NCI-H748 treated with DMSO at 0.1 percent for 48 hours (cell line): ENCODE results near the gene SUGP2.
"Not testable (repeated sequence)": the region's sequence is repeated elsewhere in the genome, so short reads cannot be mapped to it uniquely, and the experiment has no call there.

Experiments
- DNase-seq: peaks from one replicate; lab custom pipeline; 2025; lab: John Stamatoyannopoulos, UW

The SUGP2 gene

DNA sequence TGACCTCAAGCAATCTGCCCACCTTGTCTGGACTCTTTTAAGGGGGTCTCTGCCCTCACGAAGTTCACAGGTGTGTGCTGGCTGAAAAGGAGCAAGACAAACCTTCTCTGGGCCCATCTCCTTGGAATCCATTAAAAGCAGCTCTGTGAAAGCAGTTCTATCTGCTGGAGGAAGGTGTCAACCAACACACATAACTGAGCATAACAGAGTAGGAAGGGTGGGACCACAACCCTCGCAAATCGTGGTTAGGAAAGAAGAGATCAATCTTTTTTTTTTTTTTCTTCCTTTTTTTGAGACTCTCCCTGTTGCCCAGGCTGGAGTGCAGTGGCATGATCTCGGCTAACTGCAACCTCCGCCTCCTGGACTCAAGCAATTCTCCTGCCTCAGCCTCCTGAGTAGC, 1.4 kb downstream of the SUGP2 start:
- DNase-seq: no peak

DNA sequence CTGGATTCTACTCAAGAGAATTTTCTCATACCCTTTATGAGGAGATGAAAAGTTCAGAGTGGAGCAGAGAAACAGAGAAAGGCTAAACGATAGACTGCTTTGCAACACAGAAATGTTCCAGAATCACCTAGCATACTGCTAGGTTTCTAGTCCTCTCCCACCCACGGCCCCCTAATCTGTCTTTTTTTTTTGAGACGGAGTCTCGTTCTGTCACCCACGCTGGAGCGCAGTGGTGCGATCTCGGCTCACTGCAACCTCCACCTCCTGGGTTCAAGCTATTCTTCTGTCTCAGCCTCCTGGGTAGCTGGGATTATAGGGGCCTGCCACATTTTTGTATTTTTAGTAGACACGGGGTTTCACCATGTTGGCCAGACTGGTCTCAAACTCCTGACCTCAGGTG, 4.8 kb downstream of the SUGP2 start:
- no peak for DNase-seq

DNA sequence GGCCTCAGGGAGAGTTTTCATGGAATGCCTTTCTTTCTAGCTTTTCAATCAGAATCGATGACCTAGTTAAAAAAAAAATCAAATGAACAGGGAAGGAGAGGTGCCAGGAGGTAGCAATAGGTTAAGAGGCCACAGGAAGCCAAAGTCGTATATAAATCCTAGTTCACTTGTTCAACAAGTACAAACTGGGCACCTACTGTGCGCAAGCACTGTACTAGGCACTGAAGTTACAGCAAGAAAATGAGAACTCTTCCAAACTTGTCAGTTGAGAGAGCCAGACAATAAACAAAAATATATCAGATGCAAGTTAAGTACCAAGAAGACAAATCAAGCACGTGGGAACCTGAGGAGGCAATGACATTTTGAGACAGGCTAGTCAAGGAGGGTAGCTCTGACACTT, 6.1 kb downstream of the SUGP2 start:
- no peak for DNase-seq

DNA sequence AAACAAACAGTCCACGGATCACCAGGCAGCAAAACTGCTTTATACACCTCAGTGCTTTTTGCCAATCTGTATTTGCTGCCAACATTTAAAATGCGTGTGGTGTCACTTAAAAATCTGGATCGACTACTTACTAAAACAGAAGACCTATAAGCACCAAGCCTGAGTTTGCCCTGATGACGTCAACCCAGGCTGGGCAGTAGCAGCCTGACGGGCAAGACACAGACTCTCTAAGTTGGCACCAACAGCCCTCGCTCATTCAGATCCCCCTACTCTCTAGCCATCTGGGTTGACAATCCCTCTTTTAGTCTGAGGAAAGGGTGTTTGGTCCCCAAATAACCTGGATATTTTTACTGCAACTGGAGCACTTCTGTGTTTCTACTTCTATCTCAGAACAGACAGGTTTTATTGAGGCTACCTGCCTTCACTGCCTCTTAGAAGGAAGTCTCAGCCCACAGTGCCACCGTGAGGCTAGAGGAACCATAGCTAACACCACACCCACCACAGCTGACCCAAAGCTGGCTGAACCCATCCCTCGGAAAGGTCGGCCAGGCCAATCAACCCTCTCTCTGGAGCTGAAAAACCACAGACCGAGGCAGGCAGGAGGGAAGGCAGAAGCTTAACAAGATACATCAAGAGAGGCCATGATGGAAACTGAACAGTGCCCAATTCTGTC, 6.9 kb downstream of the SUGP2 start:
- no peak for DNase-seq

DNA sequence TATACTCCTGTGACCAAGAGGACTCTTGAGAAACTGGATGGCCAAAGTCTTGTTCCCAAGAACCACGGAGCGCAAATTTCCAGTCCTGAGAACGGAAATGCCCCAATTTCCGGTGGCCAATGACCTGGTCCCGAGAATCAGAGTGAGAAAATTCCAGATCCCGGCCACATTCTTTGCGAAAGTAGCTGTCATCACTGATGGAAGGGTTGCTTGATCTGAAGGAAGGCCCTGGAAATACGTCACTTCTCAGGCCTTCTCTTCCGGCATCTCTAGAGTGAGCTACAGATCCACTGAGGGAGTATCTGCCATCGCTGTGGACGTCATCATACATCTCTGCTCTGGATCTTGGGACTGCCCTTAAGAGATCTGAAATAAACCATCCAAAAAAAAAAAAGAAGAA, 7.5 kb downstream of the SUGP2 start:
- DNase-seq: no peak

DNA sequence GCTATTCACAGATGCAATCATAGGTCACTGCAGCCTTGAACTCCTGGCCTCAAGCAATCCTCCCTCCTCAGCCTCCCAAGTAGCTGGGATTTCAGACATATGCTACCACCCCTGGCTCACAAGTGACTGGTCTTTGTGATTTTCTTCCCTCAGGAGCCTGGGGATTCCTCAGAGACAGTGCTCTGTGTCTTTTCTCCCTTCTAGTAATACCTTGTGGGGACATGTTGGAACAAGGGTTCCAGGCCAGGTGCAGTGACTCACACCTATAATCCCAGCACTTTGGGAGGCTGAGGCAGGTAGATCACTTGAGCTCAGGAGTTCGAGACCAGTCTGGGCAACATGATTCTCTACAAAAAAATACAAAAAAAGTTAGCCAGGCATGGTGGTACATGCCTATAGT, 9.9 kb downstream of the SUGP2 start:
- not testable (repeated sequence) for DNase-seq

DNA sequence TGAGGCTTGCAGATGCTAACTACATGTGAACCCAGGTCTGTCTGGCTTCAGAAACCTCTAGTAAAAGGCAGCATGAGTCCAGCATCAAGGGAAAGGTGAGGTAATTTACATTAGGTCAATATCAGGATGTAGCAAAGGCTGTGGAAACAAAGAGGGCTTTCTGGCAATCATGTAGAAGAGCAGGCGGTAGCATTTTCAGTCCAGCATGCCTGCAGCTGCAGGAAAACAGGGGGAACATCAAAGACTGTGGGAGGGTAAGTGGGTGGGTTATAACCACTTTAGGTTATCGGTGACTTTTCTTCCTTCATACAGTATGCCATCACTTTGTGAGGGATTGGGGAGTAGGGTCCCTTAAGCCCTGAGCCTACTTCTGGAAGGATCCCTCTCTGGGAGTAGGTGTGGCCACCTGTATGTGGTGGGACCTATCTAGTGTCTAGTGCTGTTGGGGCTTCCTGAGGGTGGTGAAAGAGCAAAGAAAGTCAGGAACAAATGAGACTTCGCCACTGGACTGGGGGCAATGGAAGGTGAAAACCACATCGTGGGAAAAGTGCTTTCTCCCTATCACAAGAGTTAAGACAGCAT, 10.8 kb downstream of the SUGP2 start:
- DNase-seq: no peak

DNA sequence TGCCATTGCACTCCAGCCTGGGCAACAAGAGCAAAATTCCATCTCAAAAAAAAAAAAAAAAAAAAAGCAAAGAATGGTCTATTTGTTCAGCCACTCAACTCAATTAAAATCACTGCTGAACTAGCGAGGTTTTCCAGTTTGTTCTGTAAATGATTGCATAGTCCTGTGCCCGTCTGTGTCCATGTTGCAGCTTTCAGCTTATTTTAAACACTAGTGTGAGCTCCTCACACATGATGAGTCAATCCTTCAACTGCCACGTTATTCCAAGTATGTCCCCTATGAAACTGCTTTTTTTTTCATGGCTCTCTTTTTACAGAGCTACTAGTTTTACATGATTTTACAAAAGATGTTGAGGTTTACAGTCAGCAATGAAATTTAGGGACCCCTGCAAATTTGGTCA, 12.2 kb downstream of the SUGP2 start:
- DNase-seq: no peak

DNA sequence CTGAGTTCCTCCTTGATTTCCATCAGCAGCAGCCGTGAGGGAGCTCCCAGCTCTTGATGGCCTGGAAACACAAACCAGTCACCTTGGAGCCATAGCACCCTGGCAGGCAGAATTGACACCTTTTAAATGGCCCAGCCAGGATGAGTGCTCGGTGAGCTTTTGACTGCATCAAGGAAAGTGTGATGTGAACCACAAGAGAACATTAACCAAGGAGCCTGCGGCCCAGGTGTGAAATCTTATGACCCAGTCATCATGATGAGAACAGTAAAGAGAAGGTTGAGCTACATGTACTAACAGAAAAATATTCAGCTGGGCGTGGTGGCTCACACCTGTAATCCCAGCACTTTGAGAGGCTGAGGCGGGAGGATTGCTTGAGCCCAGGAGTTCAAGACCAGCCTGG, 22.8 kb downstream of the SUGP2 start:
- no peak for DNase-seq

DNA sequence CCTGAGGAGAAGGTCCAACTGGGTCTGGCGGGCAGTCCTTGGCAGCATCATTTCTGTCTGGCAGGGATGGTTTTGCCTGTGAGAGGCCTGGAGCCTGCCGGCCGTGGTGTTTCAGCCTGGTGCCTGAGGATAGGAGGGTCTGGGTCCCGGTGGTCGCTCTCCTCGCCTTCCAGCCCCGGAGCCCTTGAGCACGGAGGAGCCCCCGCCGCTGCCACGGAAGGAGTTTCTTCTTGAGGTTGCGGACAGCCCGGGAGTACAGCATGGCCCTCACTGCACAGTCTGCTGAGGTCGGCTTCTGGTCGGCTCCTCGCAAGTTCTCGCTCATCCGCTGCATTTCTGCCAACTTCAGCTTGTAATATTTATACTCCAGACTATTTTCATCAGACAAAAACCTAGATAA, 23.4 kb downstream of the SUGP2 start:
- no peak for DNase-seq

DNA sequence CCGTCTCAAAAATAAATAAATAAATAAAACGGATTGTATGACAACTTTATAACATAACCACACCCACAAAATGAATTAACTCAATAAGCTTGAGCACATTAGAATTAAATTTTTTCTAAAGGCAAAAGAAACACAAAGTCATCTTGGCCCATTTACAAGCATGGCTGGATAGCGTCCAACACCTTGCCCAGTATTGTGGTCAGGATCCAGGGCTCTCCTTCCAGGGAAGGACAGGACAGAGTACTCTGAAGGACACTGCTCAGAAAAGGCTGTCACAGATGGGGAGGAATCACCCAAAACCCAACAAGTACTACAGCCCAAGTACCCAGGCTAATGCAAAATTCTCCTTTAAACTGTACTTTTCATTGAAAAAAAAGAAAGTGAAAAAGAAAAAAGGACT, 27.1 kb downstream of the SUGP2 start:
- no peak for DNase-seq

DNA sequence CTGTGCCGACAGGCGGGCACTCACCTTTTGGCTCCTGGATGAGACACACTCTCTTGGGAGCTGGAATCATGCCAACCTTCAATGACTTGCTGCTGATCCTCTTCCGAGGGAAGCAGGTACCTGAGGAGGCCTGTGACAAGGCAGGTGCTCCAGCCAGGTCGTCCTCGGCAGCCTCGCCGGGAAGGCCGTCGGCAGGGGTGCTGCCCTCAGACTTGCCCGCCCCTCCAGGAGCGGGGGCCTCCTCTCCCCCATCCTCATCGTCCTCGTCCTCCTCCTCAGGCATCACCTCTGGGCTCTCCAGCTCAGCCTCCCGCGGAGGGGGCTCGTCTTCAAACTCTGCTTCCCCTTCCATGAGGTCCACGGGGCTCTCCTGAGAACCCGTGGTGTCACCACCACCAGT, 29.2 kb downstream of the SUGP2 start:
- DNase-seq: no peak

DNA sequence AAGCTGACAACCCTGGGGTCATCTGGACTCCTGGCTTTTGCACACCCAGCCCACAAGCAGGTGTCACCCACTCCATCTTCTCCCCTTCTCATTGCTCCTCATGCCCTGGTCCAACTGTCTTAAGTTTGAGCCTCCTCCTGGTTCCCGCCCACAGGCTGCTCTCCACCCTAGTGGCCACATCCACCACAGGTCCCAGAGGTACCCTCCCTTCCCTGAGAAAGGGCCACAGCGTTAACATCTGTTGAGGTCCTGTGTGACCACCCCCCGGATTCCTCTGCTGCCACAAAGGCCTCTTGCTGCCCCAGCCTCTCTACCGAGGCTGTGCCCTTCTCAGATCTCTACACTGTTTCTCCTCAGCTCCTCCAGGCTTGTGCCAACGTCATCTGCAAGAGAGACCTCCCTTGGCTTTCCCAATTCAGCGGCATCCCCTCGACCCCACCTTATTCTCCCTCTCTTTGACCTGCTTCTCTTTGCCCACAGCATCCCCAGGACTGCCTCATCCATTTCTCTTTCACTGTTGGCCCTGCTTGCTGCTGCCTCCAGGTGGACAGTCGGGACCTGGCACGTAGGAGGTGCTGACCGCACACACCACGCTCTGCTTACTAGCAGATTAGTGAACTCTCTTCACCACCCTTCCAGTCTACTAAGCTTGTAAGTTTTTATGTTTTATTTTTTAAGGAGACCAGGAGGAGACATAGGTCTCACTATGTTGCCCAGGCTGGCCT, 33.3 kb downstream of the SUGP2 start:
- no peak for DNase-seq

DNA sequence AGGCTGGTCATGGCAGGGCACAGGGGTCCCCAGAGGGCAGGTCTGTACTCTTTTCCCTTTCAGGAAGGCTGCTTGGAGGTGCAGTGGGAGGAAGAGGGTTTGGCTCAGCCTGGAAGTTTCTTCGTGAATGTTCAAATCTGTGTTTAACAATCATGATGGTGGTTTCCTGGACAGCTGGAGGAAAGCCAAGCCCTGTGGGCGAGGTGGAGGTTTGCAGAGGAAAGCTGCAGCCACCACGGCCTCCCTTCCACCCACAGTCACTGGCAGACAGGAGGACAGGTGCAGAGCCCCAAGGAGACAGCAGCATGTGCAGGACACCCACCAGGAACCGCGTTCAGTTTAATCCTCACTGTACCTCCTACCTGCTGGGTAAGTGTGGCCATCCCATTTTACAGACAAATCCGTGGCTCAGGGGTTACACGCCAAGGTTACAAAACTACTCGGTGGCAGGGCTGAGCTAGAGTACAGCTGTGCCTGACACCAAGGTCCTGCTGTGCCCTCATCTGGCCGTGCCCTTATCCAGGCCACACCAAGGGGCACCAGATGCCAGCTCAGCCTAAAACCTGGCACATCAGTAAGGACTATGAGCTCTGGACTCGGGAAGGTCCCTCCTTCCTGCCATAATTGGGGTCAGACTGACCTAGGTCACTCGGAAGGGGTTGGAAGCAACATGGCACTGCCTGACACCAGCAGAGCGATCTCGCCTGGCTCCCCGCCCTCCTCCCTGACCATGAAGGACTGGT, 34.1 kb downstream of the SUGP2 start:
- DNase-seq: no peak

DNA sequence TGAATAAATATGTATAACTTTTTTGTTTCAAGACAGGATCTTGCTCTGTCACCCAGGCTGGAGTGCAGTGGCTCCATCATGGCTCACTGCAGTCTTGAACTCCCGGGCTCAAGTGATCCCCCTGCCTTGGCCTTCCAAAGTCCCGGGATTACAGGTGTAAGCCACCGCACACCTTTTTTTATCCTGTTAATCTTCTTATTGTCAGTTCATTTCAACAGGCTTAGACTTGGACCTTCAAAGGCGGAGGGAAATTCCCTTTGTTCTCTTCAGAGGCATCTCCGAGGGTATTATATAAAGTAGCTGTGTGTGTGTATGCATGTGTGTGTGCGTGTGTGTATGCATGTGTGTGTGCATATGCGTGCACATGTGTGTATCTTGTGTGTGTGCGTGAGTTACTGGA, 35.0 kb downstream of the SUGP2 start:
- no peak for DNase-seq

DNA sequence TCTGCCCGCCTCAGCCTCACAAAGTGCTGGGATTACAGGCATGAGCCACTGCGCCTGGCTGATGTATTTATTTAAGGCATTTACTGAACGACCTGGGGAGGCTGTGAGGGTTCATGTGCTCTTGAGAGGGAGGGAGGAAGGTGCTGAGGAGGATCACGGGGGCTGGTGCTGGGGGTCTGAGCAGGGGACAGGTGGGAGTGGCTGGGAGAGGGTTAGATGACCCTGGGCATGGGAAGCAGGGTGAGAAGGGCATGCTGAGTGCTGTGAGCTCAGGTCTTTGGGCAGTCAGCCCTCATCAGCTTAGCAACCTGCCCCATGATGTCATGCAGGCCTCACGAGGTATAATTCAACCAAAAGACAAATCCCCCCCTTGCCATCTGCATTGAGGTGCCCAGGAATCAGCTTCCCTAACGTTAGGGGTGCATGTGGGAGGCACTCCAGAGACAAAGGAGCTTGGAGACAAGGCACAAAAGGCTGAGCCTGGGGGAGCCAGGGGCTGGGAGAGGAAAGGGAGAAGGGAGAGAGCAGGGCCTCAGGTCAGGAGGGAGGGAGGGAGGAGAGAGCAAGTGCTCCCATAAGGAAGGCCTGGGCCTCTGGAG, 36.4 kb downstream of the SUGP2 start:
- DNase-seq: no peak

DNA sequence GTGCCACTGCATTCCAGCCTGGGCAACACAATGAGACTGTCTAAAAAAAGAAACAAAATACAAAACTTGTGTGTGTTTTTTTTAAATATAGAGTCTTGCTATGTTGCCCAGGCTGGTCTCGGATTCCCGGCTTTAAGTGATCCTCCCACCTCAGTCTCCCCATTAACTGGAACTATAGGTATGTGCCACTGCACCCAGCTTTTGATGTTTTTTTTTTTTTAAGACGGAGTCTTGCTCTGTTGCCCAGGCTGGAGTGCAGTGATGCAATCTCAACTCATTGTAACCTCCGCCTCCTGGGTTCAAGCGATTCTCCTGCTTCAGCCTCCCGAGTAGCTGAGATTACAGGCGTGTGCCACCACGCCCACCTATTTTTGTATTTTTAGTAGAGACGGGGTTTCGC, 37.0 kb downstream of the SUGP2 start:
- no peak for DNase-seq

DNA sequence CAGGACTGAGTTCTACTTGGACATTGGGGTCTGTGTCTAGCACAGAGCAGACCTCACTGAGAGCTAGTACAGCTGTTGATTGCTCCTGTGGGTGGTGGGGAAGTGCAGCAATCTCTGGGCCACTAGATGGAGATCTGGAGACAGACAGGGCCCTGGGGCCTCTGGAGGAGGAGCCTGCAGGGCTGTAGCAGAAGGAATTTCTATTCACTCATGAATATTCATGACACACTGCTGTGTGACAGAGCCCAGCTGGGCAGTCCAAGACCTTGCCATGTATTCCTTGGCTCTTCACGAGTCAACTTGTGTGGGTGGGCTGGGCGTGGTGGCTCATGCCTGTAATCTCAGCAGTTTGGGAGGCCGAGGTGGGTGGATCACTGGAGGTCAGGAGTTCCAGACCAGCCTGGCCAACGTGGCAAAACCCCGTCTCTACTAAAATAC, 37.5 kb downstream of the SUGP2 start:
- DNase-seq: no peak

DNA sequence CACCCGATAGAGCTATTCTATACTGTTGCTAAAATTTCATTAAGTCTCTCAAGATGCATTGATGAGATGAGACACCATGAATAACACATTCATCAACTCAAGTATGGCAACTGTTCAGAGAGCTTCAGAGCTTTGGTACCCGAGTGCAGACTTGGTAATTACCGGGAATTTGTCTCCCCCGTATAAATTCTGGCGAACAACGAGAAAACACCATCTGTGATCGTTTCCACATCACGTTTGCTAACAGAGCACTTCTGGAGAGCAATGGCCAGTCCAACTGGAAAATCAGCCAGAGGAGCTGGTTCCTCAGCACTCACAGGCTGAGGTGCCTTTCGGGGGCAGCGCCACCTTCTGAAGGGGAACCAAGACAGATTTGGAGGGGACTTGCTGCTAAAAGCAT, 40.2 kb downstream of the SUGP2 start:
- DNase-seq: no peak

DNA sequence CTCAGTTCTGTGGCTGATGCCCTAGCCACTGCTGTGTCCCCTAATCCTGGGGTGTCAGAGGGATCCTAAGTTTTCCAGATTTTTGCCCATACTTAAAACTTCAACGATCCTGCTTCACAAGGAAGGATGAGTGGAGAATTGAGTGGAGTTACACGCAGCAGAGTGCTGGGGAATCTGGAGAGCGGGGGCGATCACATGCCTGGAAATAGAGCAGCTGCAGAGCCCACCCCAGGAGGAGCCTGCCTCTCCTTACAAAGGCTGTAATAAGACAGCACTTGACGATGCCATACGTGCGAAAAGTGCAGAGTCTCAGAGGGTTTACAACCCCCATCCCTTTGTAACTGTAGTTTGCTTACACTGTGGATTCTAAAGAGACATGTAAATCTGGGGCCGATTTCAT, 40.6 kb downstream of the SUGP2 start:
- no peak for DNase-seq

DNA sequence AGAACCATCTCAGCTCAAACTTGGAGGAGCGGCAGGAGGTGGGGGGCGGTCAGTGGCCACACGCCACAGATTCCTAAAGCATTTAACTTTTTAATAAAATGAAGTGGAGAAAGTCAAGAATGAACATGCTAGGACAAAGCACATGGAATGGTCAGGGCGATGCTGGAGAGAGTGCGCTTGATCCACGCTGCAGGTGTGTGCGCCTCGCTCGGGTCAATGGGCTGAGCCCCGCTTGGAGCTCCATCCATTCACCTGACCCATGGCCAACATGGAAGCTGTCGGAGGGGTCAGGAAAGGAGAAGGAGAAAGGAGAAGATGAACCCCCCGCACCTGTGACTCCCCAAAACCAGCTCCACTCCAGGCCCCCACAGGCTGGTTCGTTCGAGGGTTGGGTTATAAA, 41.8 kb downstream of the SUGP2 start:
- no peak for DNase-seq

DNA sequence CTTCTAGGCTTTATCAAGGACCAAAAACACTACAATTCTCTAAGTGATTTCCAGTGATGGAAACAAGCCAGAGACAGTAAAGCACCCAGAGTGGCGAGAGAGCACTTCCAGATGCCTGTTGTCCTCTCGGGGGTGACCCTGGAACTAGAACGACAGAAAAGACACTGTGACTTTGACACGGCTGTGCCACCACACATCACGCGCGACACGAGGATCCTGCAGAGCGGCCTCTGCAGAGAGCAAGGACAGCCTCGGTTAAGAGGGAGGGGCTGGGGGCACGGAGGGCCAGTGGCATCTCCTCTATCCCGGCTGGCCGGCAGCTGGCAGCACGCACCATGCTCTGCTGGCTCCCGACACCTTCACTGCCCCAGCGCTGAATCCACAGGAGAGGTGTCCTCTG, 42.3 kb downstream of the SUGP2 start:
- no peak for DNase-seq
